Right lobe of liver (tissue), 6 donors: ENCODE results near the gene MRPL36. TPM values are rescaled to one million over a fixed set of nuclear protein-coding genes. Genes with fewer than 3 reads are reported as not detected.
A peak's percentile ranks its signal among the peaks of the same experiment; 100 is the strongest.
"Not testable (repeated sequence)": the region's sequence is repeated elsewhere in the genome, so short reads cannot be mapped to it uniquely, and the experiment has no call there.

Experiments
- ATAC-seq, 4 donors: fragments of 200-7000 bp; cut with Tn5 transposase; one replicate each; pipeline ENCODE4 v1.9.1; 2020; ENCODE audit warnings: mild to moderate bottlenecking in 4 of 4, moderate library complexity in 4 of 4
- DNase-seq, 3 donors: peaks; one replicate each; pipeline ENCODE4 v3.0.0-alpha.2; 2020
- H3K27ac ChIP-seq, 3 donors: fragments of 200-600 bp; one replicate each; pipeline ENCODE4 v1.8.0; 2022
- H3K27me3 ChIP-seq, 2 donors: fragments of 200-600 bp; one replicate each; pipeline ENCODE4 v1.8.0; 2022
- H3K36me3 ChIP-seq, 4 donors: fragments of 200-600 bp; sonication (generic) in 1 of 4; one replicate each; pipeline versions ENCODE4 v1.5.1 to v1.8.0; 2017 to 2022; ENCODE audit warnings: control low read depth in 1 of 4
- H3K4me1 ChIP-seq, 4 donors: fragments of 200-600 bp; sonication (generic) in 1 of 4; one replicate each; pipeline versions ENCODE4 v1.5.1 to v1.8.0; 2017 to 2022; ENCODE audit warnings: control low read depth in 1 of 4
- H3K4me3 ChIP-seq, 3 donors: fragments of 200-600 bp; one replicate each; pipeline ENCODE4 v1.8.0; 2022
- H3K9me3 ChIP-seq, 4 donors: fragments of 200-600 bp; sonication (generic) in 1 of 4; one replicate each; pipeline versions ENCODE4 v1.5.1 to v1.8.0; 2017 to 2022; ENCODE audit warnings: control low read depth in 1 of 4
- CTCF ChIP-seq, 4 donors: fragments of 200-600 bp in 3 of 4; fragments of 450-650 bp in 1 of 4; IDR thresholded peaks; one replicate each; pipeline versions ENCODE4 v1.5.1 to v1.8.0; 2016 to 2022; ENCODE audit warnings: antibody characterized with exemption in 4 of 4, mild to moderate bottlenecking in 2 of 4
- POLR2A ChIP-seq: fragments of 450-650 bp; IDR thresholded peaks from one replicate; pipeline ENCODE4 v1.6.1; 2017; ENCODE audit warnings: antibody characterized with exemption, mild to moderate bottlenecking
- WGBS: methylation state at CpG from one replicate; pipeline ENCODE4 v1.1.6; 2018; ENCODE audit warnings: low coverage, low lambda C conversion rate; ENCODE audit not compliant: insufficient coverage; ENCODE audit errors: missing lambda C conversion rate; 5-methylcytosine and 5-hydroxymethylcytosine counted together
- intact Hi-C, 2 donors: fragments of 100-400 bp; cut with DNase I; formaldehyde crosslinking; loops; one replicate each; pipeline versions ENCODE4 v1.11.2 to v1.14.1; 2022
- total RNA-seq, 6 experiments: library from RNA; depleted of rRNA in 2 of 6; stranded (reverse); fragments of >200 nt in 2 of 6; fragmentation: NEBNext Ultra II Directional in 3 of 6; extraction: Animal tissue kit (Norgen Biotek cat#: 25700) in 3 of 6; gene quantifications; one replicate each; pipeline versions ENCODE4 v1.1.0 to v1.2.4, GENCODE V29; 2016 to 2023
- donor health status: DM: no; HTN: yes; CAD: no.
- donor health status: DM: no; HTN: no; CAD: no.
- donor health status: DM: no; HTN: no; CAD: no.
- donor health status: DM: no; HTN: yes; CAD: no.
- donor health status: DM: no; HTN: yes; CAD: no.

MRPL36 gene
- total RNA-seq, 6 experiments from 2014 or later, result 30.7 to 40.0 (median 35.5) TPM

GRCh38 chr5:1817261-1818043 is 17.8 kb upstream of the MRPL36 start:
- DNase-seq, result no peak

DNA sequence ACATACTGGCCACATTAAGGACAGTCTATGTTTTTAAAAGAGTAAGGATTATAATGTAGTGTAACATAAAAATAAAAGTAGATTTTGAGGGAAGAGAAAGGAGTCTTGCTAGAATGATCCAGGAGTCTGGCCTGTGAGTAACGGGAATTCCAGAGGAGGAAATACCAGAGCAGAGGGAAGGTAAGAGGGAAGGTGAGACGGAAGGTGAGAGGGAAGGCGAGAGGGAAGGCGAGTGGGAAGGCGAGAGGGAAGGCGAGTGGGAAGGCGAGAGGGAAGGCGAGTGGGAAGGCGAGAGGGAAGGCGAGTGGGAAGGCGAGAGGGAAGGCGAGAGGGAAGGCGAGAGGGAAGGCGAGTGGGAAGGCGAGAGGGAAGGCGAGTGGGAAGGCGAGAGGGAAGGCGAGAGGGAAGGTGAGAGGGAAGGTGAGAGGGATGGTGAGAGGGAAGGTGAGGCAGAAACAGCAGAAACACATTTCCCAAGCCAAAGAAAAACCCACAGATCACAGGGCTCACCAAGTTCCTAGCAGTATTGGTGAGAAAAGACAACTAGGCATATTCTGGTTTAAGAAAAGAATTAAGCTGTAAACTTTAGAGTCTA is 17.0 kb upstream of the MRPL36 start:
- H3K4me3 ChIP-seq, H3K27ac ChIP-seq, intact Hi-C loops, H3K27me3 ChIP-seq, H3K4me1 ChIP-seq, H3K9me3 ChIP-seq, ATAC-seq, DNase-seq: not testable (repeated sequence)
- WGBS, result 78% methylated on average over 13 of the region's 18 CpGs
- peaks cover 4 to 48% (median 27%) of the 10 kb centered on the region in 4 donors for H3K36me3 ChIP-seq

More at GRCh38 chr5:1817261-1818043, 17.8 kb upstream of the MRPL36 start:
- no peak overlapping the region for H3K4me3 ChIP-seq
- H3K36me3 ChIP-seq, result peaks cover 4 to 46% (median 25%) of the 10 kb centered on the region in 4 donors
- WGBS, result 82% methylated on average over 8 of the region's 15 CpGs
- intact Hi-C loops, result no loop called here
- H3K27ac ChIP-seq, result no peak overlapping the region
- no peaks in the 10 kb centered on the region for H3K9me3 ChIP-seq
- TF ChIP-seq POLR2A (no peak), CTCF (IDR thresholded peaks at IDR 0.05) (no peak)
- no peaks in the 10 kb centered on the region for H3K4me1 ChIP-seq
- ATAC-seq, result peak in 1 of 4 donors; percentile 18
- H3K27me3 ChIP-seq, result no peaks in the 10 kb centered on the region

DNA sequence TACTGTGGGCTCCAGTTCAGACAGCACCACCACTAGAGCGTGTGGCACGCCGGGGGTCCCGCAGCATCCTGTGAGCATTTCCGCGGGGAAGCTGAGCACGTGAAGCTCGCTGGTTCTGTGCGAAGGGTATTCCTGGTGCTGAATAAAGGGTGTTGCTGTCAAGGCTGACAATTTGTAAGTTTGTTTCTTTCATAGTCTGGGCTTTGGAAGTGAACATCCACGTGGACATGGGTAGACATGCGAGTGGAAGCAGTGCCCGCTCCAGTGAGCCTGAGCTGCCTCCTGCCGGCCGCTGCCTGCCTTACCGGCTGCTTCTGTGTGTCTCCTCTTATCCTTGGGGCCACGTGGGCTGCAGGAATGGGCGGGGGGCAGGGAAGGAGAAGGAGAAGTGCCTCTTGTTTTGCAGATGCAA is 16.2 kb upstream of the MRPL36 start:
- no peak overlapping the region for H3K4me3 ChIP-seq
- H3K27ac ChIP-seq, result no peak overlapping the region
- intact Hi-C loops, result no loop called here
- TF ChIP-seq CTCF (IDR thresholded peaks at IDR 0.05), result no peak
- no peak for TF ChIP-seq POLR2A
- DNase-seq (no peak), ATAC-seq (no peak)
- H3K36me3 ChIP-seq, result peaks cover 4 to 55% (median 30%) of the 10 kb centered on the region in 4 donors
- H3K4me1 ChIP-seq, result no peaks in the 10 kb centered on the region
- H3K9me3 ChIP-seq, result no peaks in the 10 kb centered on the region
- no peaks in the 10 kb centered on the region for H3K27me3 ChIP-seq
- WGBS, result 97% methylated on average over 10 of the region's 17 CpGs

DNA sequence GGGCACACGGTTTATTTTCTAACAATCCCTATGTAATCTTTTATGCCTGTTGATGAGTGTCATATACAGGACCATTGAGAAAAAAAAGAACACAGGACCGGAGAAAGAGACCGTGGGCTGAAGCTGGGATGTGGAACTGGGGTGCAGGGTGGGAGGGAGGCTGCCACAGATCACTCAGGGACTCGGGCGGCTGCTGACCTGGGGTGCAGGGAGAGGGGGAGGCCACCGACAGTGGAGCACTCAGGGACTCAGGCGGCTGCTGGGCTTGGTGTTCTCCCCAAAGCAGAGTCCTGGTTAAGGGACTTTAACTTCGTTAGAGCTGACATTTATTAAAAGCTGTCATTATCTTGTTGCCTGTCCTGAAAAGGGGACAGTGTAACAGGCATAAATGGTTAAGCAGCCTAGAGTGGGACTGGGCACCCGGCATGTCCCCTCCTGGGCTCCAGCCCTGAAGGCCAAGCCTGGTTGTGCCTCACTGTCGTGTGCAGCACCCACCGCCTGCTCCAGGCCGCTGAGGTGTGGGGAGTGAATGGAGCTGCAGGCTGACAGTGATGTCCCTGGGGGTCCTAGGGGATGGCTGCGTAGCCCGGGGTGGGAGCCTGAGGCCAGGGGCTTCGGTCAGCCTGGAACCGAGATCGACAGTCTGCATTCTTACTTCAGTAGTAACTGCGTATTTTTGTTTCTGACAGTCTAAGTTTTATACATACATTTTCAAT is 15.6 kb upstream of the MRPL36 start:
- no peak for TF ChIP-seq POLR2A
- no peak for TF ChIP-seq CTCF (IDR thresholded peaks at IDR 0.05)
- no peaks in the 10 kb centered on the region for H3K9me3 ChIP-seq
- peaks cover 4 to 56% (median 28%) of the 10 kb centered on the region in 4 donors for H3K36me3 ChIP-seq
- no peak overlapping the region for H3K27ac ChIP-seq
- ATAC-seq, result peak in 1 of 4 donors; percentile 26
- intact Hi-C loops, result no loop called here
- 78% methylated on average over 9 of the region's 18 CpGs for WGBS
- DNase-seq, result no peak
- H3K27me3 ChIP-seq, result no peaks in the 10 kb centered on the region
- H3K4me3 ChIP-seq, result no peak overlapping the region
- no peaks in the 10 kb centered on the region for H3K4me1 ChIP-seq
